HS-5 (cell line): ENCODE results near the gene NDOR1.

Experiments used
- DNase-seq: peaks from one replicate; pipeline ENCODE4 v3.0.0-alpha.2; 2012; ENCODE audit warnings: low read depth

The NDOR1 gene

GRCh38 chr9:137198902-137199283 lies 6.6 kb upstream of the NDOR1 start:
- no peak for DNase-seq

DNA sequence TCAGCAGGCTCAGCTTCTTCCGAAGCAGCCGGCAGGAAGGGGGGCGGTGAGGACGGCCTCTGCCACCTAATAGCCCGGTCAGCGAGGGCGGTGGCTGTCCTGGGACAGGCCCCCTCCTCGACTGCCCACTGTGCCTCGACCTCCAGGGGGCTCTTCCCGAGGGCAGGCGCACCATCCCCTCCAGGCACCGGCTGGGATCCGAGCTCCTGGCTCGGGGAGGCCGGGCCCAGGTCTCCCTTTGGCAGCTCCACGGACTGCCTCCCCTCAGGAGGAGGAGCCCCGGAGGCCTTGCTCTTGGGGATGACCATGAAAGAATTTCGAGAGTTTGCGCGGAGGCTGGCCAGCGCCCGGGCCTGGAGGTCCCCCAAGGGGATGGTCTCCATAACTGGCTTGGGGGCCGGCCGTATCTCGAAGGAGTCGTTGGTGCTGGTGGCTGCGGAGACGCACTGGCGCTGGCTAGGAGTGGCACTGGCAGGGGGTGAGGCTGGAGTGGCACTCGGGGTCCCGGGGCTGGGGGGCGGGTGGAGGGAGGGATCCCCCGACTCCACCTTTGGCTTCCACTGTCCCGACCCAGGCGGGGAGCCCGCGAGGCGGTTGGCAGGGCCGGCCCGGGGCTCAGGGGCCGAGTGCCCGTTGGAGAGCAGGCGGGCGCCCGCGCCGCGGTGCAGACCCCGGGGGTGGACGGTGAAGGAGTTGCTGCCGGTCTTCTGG lies 5.9 kb upstream of the NDOR1 start:
- no peak for DNase-seq

DNA sequence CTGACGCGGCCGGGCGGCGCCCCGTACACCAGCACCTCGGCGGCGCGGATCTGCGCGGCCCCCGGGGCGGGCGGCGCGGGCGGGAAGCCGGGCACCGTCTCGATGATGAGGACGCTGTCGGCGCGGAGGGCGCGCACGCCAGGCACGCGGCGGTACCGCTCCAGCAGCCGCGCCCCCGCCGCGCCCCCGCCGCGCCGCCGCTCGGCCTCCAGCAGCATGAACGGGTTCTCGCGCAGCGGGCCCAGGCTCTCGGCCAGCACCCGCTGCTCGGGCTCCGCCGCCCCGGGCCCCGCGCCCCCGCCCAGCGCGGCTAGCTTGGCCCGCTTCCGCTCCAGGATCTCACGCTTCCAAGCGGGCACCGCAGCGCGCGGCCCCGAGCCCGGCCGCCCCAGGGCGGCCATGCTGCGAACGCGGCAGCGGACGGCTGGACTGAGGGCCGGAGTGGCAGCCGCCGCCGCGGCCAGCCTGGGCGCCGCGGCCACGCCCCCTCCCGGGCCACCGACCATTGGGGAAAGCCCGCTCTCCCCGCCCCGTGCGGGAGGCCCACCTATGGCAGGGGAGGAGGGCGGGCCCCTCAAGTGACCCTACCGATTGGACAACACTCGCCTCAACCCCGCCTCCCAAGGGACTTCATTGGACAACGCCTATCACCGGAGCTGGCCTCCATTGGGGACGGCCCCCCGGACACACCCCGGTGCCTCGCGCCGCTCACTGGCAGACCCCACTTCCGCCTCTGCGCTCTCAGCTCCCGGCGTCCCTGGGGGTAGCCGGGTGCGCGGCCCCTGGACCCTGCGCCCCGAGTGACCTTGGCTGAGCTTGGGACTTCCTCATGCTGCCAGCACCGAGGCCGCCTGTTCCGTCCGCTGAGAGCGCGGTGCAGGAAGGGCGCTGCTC lies 4.9 kb upstream of the NDOR1 start, which contains the start of gene TPRN:
TPRN (minus strand) TSS at position 431 of the 894 bp plus-strand sequence; CDS start at position 401, 30 bp downstream.
- DNase-seq: peak; percentile 92

- DNase-seq: no peak
Observed at GRCh38 chr9:137201205-137201868, 4.2 kb upstream of the NDOR1 start.

GRCh38 chr9:137202966-137203365 lies 2.5 kb upstream of the NDOR1 start:
- DNase-seq: no peak

GRCh38 chr9:137204731-137205125 lies 772 bp upstream of the NDOR1 start:
- no peak for DNase-seq

DNA sequence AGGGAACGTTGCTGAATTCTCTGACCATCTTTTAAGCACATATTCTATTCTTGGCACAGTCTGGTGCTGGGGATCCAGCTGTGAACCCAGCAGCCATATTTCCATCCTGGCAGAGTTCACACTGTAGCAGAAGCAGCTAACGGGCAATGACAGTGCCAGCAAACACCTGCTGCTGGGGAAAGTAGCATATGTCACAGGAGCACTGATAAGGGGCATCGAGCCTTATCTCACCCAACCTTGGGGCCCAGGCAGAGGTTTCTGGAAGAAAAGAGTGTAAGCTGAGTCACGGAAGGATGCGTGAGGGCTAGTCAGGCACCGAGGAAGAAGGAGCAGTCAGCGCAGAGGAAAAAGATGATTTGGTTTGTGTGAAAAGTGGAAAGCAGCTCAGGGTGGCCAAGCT lies 1.1 kb downstream of the NDOR1 start:
- DNase-seq: no peak

- DNase-seq: no peak
Observed at GRCh38 chr9:137211532-137211931, 6.0 kb downstream of the NDOR1 start.

DNA sequence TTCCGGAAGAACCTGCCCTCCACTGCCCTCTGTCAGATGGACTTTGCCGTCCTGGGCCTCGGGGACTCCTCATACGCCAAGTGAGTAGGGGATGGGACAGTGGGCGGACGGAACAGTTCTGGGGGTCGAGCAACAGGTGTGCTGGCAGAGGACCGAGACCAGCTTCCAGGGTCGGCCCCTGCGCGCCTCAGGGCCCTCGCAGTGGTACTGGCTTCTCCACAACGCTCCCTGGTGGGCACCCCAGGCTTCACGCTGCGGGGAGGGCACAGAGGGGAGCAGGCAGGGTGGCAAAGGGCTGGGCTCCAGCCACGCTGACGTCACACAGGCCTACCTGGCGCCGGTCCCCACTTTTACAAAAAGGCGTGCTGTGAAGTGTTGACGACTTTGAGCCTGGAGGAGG lies 7.0 kb downstream of the NDOR1 start:
- DNase-seq: no peak

DNA sequence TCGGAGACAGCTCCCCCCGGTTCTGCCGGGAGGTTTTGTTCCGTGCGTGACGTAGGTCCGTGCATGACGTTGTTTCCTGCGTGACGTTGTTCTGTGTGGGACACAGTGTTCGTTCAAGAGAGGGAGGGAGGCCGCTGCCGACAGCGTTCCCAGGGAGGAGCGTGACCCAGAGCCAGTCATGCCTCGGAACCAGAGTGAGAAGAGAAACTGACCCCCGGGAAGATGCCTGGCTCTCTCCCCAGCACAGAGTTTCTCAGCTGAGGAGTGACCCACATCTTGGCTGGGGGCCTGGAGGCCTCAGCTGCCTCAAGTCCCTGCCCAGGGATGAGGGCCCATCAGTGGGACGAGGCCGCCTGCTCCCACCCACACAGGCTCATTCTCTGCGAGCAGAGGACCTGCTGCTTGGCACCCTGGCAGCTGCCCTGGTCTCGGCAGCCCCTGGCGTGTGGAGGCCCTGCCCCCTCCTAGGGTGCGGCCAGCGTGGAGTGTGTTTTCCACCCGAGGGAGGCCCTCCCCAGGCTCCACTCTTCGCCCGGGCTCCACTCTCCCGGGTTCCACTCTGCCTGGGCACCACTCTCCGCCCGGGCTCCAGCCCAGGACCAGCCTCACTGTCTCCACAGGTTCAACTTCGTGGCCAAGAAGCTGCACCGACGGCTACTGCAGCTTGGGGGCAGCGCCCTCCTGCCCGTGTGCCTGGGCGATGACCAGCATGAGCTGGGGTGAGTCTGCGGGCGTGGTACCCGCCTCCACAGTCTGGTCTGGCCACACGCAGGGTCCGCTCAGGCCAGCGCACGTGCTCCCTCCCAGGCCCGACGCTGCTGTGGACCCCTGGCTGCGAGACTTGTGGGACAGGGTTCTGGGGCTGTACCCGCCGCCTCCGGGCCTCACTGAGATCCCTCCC lies 7.9 kb downstream of the NDOR1 start:
- DNase-seq: no peak

DNA sequence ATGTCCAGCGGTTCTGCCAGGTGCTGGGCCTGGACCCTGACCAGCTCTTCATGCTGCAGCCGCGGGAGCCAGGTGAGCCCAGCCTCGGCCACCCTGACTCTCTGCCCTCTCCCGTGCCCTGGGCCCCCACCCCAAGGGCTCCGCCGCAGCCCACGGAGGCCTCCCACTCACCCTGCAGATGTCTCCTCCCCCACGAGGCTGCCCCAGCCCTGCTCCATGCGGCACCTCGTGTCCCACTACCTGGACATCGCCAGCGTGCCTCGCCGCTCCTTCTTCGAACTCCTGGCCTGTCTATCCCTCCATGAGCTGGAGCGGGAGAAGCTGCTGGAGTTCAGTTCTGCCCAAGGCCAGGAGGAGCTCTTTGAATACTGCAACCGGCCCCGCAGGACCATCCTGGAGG lies 9.1 kb downstream of the NDOR1 start:
- no peak for DNase-seq

DNA sequence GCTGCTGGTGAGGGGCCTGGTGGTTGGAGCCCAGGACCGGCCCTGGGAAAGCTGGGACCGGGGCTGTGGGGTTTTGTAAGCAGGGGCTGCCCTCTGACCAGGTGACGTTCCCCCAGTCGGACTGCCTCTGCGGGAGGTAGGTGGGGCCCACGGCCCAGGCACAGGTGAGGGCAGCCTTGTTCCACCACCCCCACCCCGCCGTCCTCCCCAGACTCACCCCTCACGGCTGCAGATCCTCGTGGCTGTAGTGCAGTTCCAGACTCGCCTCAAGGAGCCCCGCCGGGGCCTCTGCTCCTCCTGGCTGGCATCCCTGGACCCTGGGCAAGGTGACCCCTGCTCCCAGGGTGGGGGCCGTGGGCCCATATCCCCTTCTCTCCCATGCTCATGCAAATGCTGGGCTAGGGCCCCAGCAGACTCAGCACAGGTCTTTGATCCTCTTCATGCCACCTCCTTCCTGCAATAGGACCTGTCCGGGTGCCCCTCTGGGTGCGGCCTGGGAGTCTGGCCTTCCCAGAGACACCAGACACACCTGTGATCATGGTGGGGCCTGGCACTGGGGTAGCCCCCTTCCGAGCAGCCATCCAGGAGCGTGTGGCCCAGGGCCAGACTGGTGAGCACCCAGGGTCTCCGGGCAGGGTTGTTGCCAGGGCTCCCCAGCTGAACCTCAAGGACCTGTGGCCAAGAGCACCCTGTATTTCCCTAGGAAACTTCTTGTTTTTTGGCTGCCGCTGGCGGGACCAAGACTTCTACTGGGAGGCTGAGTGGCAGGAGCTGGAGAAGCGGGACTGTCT lies 9.9 kb downstream of the NDOR1 start:
- DNase-seq: no peak

- DNase-seq: no peak
Observed at GRCh38 chr9:137216188-137216965, 10.9 kb downstream of the NDOR1 start.

DNA sequence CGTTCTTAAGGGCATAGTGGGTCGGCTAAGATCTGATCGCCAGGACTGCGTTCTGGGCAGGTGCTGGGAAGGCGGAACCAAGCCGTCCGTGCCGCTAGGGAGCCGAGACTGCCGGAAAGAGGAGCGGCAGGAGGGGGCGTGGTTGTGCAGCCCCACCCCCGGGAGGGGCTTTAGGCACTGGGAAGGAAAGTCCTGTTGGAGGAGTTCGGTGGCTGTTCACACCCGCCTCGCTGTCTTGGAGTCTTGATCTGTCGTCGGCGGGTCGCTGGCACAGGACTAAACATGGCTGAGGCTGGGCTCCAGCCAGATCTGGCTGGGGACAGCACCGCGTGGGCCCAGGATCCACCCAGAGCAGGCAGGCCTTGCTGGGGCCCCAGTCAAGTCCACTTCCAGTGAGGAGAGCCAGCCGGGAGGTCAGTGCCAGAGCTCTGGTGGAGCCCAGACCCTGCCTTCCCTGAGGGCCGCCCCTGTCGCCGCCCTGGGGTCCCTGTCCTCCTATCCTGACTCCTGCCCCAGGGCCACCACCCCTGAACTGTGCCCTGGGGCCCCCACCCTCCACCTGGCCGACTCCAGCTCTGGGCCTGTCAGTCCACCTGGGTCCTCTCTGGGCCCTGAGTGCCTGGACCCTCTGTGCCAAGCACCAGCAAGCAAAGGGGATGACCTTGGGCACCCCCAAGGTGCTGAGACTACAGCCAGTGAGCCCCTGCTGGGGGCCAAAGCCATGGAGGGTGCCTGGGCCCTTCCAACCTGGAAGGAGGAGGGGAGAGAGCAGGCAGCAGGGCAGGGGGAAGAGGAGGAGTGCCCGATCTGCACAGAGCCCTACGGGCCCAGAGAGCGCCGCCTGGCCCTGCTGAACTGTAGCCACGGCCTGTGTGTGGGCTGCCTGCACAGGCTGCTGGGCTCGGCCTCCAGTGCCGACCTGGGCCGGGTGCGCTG lies 12.0 kb downstream of the NDOR1 start:
- no peak for DNase-seq

GRCh38 chr9:137218212-137218753 lies 12.8 kb downstream of the NDOR1 start:
- no peak for DNase-seq

DNA sequence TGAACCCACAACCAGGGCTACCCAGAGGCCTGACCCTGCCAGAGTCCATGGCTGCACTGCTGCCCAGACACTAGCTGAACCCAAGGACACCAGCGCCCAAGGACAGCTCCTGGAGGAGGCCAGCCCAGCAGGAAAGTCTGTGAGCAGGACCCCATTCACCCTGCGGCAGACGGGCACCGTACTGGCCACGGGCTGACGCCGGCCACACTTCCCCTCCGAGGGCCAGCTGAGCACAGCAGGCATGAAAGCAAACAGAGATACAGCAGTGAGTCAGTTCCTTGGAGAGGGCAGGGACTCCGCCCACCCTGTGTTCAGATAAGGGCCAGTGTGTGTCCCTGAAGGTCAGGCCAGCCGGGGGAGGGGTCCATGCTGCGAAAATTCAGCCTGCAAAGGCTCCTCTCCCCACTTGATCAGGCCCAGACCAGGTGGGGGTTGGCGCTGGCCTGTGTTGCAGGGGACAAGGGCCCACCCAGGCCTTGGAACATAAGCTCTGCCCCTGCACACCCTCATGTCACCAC lies 13.3 kb downstream of the NDOR1 start:
- no peak for DNase-seq

DNA sequence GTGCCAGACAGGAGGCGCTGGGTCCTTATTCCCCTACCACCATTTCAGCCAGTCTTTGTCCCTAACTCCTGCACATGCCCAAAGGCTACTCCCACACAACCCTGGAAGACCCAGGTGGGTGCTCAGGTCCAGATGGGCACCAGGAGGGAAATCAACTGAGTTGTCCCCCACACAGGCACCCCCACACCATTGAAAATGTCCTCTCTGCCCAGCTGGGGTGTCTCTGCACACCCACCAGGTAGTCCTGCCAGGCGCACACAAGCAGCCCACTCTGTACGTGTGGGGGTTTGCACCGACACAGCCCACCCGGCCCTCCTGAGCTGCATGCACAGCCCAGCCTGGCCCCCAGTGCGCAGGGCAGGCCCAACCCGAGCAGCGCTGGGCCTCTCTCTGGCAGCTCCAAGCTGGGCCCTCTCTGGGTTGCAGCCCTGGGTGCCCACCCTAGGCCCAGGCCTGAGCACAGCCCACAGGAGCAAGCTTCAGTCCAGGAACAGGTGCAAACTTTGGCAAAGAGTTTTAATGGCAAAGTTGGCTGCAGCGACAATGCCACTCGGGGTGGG lies 14.3 kb downstream of the NDOR1 start:
- DNase-seq: no peak
